ENCODE measurements around the gene OGDHL. TPM values are rescaled to one million over a fixed set of nuclear protein-coding genes. Genes with fewer than 3 reads are reported as not detected.

OGDHL gene
- total RNA-seq, 2 experiments from 2014 or later: 0.40 to 0.68 TPM

DNA sequence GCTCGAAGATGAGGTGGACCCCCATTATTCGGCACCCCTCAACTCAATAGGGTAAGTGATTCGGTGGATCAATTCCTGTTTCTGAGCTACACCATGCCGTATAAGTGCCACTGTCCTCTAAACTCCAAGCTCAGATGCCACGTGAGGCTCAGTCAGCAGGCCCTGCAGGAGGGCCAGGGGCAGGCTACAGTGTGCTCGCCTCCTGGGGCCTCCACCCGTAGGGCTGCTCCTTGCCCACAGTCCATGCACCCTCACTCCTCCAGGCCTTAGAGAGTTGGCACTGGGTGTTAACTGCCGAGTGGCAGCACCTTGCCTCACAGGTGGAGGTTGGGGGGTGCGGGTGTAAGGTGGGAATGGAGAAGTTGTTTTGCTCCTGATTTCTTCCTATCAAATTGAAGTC is 70.5 kb downstream of the OGDHL start:
- Mint-ChIP-seq H3K27me3 (peaks cover 66% of the 10 kb centered on the region), H3K4me3 (no peak overlapping the region), H3K27ac (no peak overlapping the region), H3K9me3 (peaks cover 4% of the 10 kb centered on the region), H3K36me3 (ENCODE audit: low read depth) (no peaks in the 10 kb centered on the region), H3K4me1 (ENCODE audit: low read depth) (no peaks in the 10 kb centered on the region)
- POLR2A ChIA-PET: no interaction called here
- DNase-seq (no peak), ATAC-seq (no peak)
- TF ChIP-seq, protein P1, sequence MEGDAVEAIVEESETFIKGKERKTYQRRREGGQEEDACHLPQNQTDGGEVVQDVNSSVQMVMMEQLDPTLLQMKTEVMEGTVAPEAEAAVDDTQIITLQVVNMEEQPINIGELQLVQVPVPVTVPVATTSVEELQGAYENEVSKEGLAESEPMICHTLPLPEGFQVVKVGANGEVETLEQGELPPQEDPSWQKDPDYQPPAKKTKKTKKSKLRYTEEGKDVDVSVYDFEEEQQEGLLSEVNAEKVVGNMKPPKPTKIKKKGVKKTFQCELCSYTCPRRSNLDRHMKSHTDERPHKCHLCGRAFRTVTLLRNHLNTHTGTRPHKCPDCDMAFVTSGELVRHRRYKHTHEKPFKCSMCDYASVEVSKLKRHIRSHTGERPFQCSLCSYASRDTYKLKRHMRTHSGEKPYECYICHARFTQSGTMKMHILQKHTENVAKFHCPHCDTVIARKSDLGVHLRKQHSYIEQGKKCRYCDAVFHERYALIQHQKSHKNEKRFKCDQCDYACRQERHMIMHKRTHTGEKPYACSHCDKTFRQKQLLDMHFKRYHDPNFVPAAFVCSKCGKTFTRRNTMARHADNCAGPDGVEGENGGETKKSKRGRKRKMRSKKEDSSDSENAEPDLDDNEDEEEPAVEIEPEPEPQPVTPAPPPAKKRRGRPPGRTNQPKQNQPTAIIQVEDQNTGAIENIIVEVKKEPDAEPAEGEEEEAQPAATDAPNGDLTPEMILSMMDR (IDR thresholded peaks at IDR 0.05): no peak
- CTCF ChIA-PET: no interaction called here
- intact Hi-C loops (cut with micrococcal nuclease): no loop called here

DNA sequence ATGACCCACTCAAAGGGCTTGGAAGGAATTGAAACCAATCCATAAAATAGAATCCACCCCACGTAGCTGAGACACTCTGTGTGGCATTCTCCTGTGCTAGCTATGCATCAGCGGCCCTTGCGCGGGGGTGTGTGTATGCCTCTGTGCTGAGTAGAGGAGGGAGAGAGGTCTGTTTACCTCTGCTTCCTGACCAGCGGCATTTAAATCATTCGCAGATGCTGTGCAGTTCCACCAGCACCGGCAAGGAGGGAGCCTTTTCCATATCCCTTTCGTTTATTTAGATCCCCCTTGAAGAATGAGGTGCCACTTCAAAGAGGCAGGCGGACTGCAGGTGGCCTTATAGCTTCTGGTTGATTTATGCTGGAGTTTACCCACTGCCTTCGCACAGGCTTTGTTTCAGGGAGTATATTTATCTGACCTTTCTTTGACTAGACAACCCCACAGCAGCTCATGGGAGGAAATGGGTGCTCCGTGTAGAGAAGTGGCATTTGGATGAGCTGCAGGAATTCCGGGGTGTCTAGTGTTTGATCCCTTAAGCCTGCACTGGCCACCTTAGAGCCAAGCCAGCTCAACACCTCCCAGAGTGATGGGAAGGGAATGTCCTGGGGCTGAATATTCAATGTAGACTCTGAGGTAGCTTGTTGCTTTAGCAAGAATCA is 71.3 kb downstream of the OGDHL start:
- Mint-ChIP-seq H3K27me3 (peaks cover 67% of the 10 kb centered on the region), H3K9me3 (peaks cover 6% of the 10 kb centered on the region), H3K27ac (no peak overlapping the region), H3K4me1 (ENCODE audit: low read depth) (no peaks in the 10 kb centered on the region), H3K4me3 (no peak overlapping the region), H3K36me3 (ENCODE audit: low read depth) (no peaks in the 10 kb centered on the region)
- DNase-seq (no peak), ATAC-seq (no peak)
- CTCF ChIA-PET: no interaction called here
- POLR2A ChIA-PET: no interaction called here
- intact Hi-C loops (cut with micrococcal nuclease): no loop called here
- TF ChIP-seq, protein P1 (IDR thresholded peaks at IDR 0.05): no peak

DNA sequence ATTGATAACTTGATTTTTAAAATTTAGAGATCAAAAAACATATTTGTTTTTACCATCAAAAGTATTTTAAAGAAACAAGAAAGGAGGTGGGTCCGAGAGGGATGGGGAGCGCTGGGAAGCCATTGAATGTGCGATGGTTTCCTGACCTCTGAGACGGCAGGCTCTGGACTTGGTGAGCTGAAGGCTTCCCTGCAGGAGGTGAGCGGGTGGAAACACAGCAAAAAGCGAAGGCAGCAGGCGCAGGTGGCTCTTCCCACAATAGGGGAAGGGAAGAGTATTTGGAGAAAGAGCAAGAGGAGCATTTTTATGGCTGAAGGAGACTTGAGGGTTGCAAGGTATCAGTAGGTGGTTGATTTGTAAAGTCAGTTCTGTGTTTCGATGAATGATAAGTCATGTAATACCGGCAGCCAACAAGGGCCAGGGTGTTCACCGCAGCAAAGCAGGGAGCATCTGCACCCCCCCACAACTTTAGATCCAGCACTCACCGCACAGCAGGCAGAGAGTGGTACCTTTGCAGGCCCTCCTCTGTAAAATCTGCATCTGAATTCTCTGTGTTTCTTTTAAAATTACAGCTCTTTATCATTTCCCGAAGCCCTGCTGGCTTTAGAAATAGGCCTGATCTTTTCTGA is 72.1 kb downstream of the OGDHL start:
- DNase-seq (no peak), ATAC-seq (no peak)
- TF ChIP-seq, protein P1 (IDR thresholded peaks at IDR 0.05): no peak
- H3K36me3 Mint-ChIP-seq (ENCODE audit: low read depth): no peaks in the 10 kb centered on the region
- H3K27me3 Mint-ChIP-seq: peaks cover 70% of the 10 kb centered on the region
- POLR2A ChIA-PET: no interaction called here
- CTCF ChIA-PET: interaction anchor here (0.6 to 0.7 kb wide), 2 partner anchors 95 to 878 kb away, joined by 3 to 4 read pairs; no protein-coding TSS in a partner anchor
- peaks cover 6% of the 10 kb centered on the region for H3K9me3 Mint-ChIP-seq
- H3K27ac Mint-ChIP-seq: no peak overlapping the region
- H3K4me3 Mint-ChIP-seq: no peak overlapping the region
- no peaks in the 10 kb centered on the region for H3K4me1 Mint-ChIP-seq (ENCODE audit: low read depth)
- intact Hi-C loops (cut with micrococcal nuclease): no loop called here

DNA sequence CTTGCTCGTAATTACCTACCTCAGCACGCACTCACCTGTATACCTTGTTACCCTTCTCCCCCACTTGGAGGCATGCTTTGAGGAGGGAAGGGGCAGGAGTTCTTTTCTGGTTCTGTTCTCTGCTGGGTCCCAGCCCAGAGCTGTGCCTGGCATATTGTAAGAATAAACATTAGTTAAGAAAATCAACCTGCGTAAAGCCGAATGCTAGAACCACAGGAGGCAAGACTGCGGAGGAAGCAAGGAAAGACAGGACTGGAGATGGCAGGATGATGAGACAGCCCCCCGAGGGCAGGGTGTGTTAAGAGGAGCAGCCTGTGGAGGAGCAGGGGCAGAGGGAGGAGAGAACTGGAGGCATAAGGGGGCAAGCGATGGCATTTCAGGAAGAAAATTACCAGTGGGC is 73.2 kb downstream of the OGDHL start:
- TF ChIP-seq, protein P1 (IDR thresholded peaks at IDR 0.05): no peak
- intact Hi-C loops (cut with micrococcal nuclease): no loop called here
- ChIA-PET CTCF (no interaction called here), POLR2A (no interaction called here)
- ATAC-seq: no peak
- Mint-ChIP-seq H3K27me3 (peaks cover 71% of the 10 kb centered on the region), H3K9me3 (peaks cover 6% of the 10 kb centered on the region), H3K4me1 (ENCODE audit: low read depth) (no peaks in the 10 kb centered on the region), H3K36me3 (ENCODE audit: low read depth) (no peaks in the 10 kb centered on the region), H3K27ac (no peak overlapping the region), H3K4me3 (no peak overlapping the region)
- no peak for DNase-seq

DNA sequence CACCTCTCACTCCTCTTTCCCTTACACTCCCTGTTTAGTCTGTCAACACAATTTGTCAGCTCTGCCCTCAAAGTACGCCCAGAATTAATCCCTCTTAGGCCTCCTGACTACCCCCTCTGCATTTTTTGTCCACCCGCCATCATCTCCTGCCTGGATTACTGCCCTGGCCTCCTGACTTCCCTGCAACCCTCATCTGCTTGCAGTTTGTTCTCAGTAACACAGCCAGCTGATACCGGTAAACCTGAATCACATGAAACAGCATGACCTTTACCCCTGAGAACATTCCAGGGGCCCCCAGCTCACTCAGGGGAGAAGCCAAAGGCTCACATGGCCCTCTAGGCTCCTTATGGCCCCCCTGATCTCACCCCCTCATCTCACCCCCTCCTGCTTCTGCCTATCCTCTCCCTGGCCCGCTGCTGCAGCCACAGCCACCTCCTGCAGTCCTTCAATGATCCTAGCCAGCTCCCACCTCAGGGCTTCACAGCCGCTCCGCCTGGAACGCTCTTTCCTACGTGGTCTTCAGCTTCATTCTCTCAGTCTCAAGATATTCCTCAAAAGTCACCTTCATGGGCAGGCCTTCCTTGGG is 73.8 kb downstream of the OGDHL start:
- TF ChIP-seq, protein P1 (IDR thresholded peaks at IDR 0.05): no peak
- peaks cover 66% of the 10 kb centered on the region for H3K27me3 Mint-ChIP-seq
- no peak for DNase-seq
- no peaks in the 10 kb centered on the region for H3K36me3 Mint-ChIP-seq (ENCODE audit: low read depth)
- H3K4me1 Mint-ChIP-seq (ENCODE audit: low read depth): no peaks in the 10 kb centered on the region
- POLR2A ChIA-PET: no interaction called here
- CTCF ChIA-PET: interaction anchor here (0.7 kb wide), 1 partner anchor 93 kb away, joined by 3 read pairs; no protein-coding TSS in a partner anchor
- intact Hi-C loops (cut with micrococcal nuclease): no loop called here
- ATAC-seq: no peak
- H3K27ac Mint-ChIP-seq: no peak overlapping the region
- H3K9me3 Mint-ChIP-seq: peaks cover 6% of the 10 kb centered on the region
- H3K4me3 Mint-ChIP-seq: no peak overlapping the region

All from activated CD8-positive, alpha-beta T cell treated with anti-CD3 and anti-CD28 coated beads for 36 hours (primary cell).